ENCODE measurements around the gene ITPK1.
"Not testable (repeated sequence)": the region's sequence is repeated elsewhere in the genome, so short reads cannot be mapped to it uniquely, and the experiment has no call there.

ITPK1 gene

DNA sequence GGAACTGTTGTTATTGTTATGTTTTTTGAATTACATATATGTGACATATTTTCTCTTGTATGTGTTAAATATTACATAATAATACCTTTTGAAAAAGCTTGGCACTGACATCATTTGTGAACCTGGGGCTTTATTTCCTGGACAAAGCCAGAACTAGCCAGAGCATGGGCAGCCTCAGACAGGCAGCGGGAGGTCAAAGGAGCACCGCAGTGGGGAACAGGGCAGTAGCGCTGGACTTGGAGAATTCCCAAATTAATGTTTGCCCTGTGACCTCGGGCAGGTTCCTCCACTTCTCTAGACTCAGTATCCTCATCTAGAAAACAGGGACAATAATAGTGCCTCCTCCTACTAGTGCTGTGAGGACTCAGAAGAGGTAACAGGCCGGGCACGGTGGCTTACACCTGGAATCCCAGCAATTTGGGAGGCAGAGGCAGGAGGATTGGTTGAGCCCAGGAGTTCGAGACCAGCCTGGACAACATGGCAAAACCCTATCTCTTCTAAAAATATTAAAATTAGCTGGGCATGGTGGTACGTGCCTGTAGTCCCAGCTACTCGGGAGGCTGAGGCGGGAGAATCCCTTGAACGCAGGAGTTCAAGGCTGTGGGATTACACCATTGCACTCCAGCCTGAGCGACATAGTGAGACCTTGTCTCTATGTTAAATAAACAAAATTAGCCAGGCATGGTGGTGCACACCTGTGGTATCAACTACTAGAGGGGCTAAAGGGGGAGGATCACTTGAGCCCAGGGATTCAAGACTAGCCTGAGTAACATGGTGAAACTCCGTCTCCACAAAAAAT is 27.3 kb upstream of the ITPK1 start:
- no peak overlapping the region for H3K27ac Mint-ChIP-seq
- no peaks in the 10 kb centered on the region for H3K36me3 Mint-ChIP-seq (ENCODE audit: low read depth)
- DNase-seq (ENCODE audit: low spot score) = no peak
- H3K4me3 Mint-ChIP-seq = no peak overlapping the region
- H3K27me3 Mint-ChIP-seq (ENCODE audit: low read depth) = no peaks in the 10 kb centered on the region
- H3K9me3 Mint-ChIP-seq = no peaks in the 10 kb centered on the region
- H3K4me1 Mint-ChIP-seq (ENCODE audit: low read depth) = peaks cover 2% of the 10 kb centered on the region

- H3K4me1 Mint-ChIP-seq (ENCODE audit: low read depth) = peaks cover 2% of the 10 kb centered on the region
Measured at GRCh38 chr14:93137864-93138263, 22.1 kb upstream of the ITPK1 start.

DNA sequence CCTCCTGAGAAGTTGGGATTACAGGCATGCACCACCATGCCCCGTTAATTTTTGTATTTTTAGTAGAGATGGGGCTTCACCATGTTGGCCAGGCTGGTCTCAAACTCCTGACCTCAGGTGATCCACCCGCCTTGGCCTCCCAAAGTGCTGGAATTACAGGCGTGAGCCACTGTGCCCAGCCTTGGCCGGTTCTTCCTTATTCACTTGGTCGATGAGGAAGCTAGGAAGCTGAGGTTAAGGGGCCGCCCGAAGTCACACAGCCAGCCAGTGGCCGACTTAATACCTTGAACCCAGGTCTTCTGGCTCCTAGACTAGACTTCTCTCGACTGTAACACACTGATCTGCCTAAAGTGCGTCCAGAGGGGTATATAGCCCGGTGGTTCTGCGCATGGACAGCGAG is 20.8 kb upstream of the ITPK1 start:
- H3K36me3 Mint-ChIP-seq (ENCODE audit: low read depth); H3K27ac Mint-ChIP-seq; H3K27me3 Mint-ChIP-seq (ENCODE audit: low read depth); H3K4me3 Mint-ChIP-seq; H3K4me1 Mint-ChIP-seq (ENCODE audit: low read depth); DNase-seq (ENCODE audit: low spot score); H3K9me3 Mint-ChIP-seq: not testable (repeated sequence)

More at GRCh38 chr14:93137864-93138263, 22.1 kb upstream of the ITPK1 start:
- Mint-ChIP-seq H3K9me3 (no peaks in the 10 kb centered on the region), H3K36me3 (ENCODE audit: low read depth) (no peaks in the 10 kb centered on the region), H3K4me3 (no peak overlapping the region), H3K27ac (no peak overlapping the region), H3K27me3 (ENCODE audit: low read depth) (no peaks in the 10 kb centered on the region)
- DNase-seq (ENCODE audit: low spot score) = no peak

DNA sequence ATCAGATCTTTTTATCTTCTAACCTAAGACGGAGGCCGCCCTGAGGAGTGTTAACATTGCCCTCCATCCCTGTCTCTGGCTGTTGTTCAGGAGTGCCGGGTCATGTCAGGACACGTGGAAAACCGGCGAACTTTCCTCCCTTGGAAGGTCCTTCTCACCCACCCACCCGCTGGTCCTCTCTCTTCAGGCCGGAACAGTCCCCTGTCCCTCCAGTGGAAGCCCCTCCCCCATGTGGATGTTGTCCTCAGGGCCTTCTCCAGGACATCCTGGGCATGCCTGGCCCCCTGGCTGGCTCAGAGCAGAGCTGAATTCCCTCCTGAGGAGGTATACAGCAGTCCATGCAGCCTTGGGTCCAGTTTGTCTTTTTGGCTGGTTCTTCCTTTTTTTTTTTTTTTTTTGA is 20.3 kb upstream of the ITPK1 start:
- H3K4me3 Mint-ChIP-seq = no peak overlapping the region
- no peaks in the 10 kb centered on the region for H3K36me3 Mint-ChIP-seq (ENCODE audit: low read depth)
- H3K9me3 Mint-ChIP-seq = no peaks in the 10 kb centered on the region
- no peaks in the 10 kb centered on the region for H3K27me3 Mint-ChIP-seq (ENCODE audit: low read depth)
- DNase-seq (ENCODE audit: low spot score) = no peak
- no peak overlapping the region for H3K27ac Mint-ChIP-seq
- peaks cover 2% of the 10 kb centered on the region for H3K4me1 Mint-ChIP-seq (ENCODE audit: low read depth)

DNA sequence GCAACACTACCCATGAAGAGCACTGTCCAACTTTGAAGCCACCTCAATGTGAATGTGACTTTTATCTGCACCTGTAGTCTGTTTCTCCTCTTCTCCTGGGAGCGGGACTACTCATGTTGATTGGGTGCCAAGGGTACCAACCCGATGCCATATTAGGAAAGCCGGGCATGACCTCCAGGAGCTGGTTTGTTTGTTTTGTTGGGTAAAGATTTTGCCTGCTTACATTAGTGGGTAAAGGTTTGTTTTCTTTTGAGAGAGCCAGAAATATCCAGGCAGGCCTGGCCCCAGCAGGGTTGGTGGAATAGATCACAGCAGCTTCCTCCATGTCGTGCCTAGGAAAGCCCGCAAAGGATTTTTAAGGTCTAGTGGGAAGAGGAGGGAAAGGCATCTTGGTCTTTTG is 19.7 kb upstream of the ITPK1 start:
- Mint-ChIP-seq H3K36me3 (ENCODE audit: low read depth) (no peaks in the 10 kb centered on the region), H3K27ac (no peak overlapping the region), H3K4me1 (ENCODE audit: low read depth) (peaks cover 2% of the 10 kb centered on the region), H3K27me3 (ENCODE audit: low read depth) (no peaks in the 10 kb centered on the region), H3K4me3 (no peak overlapping the region), H3K9me3 (no peaks in the 10 kb centered on the region)
- no peak for DNase-seq (ENCODE audit: low spot score)

DNA sequence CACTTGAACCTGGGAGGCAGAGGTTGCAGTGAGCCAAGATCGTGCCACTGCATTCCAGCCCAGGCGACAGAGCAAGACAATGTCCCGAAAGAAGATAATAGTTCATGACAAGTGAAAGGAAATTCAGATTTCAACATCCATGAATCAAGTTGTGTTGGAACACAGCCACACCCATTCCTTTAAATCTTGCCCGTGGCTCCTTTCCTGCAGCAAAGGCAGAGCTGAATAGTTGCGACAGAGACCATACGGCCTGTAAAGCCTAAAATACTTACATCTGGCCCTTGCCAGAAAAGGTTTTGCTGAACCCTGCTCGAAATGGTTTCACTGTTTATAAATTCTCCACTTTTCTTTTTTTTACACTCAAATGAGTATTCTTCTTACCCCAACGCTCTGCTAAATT is 17.7 kb upstream of the ITPK1 start:
- peaks cover 3% of the 10 kb centered on the region for H3K27me3 Mint-ChIP-seq (ENCODE audit: low read depth)
- no peaks in the 10 kb centered on the region for H3K4me1 Mint-ChIP-seq (ENCODE audit: low read depth)
- no peak overlapping the region for H3K27ac Mint-ChIP-seq
- no peak overlapping the region for H3K4me3 Mint-ChIP-seq
- H3K9me3 Mint-ChIP-seq = no peaks in the 10 kb centered on the region
- H3K36me3 Mint-ChIP-seq (ENCODE audit: low read depth) = no peaks in the 10 kb centered on the region
- DNase-seq (ENCODE audit: low spot score) = no peak

- no peak overlapping the region for H3K27ac Mint-ChIP-seq
- H3K36me3 Mint-ChIP-seq (ENCODE audit: low read depth) = no peaks in the 10 kb centered on the region
- peaks cover 6% of the 10 kb centered on the region for H3K27me3 Mint-ChIP-seq (ENCODE audit: low read depth)
- H3K4me1 Mint-ChIP-seq (ENCODE audit: low read depth) = no peaks in the 10 kb centered on the region
- H3K4me3 Mint-ChIP-seq = no peak overlapping the region
- DNase-seq (ENCODE audit: low spot score) = no peak
- no peaks in the 10 kb centered on the region for H3K9me3 Mint-ChIP-seq
Measured at GRCh38 chr14:93132472-93133065, 16.8 kb upstream of the ITPK1 start.

- not testable (repeated sequence) for H3K4me1 Mint-ChIP-seq (ENCODE audit: low read depth); H3K36me3 Mint-ChIP-seq (ENCODE audit: low read depth); H3K27ac Mint-ChIP-seq; DNase-seq (ENCODE audit: low spot score); H3K27me3 Mint-ChIP-seq (ENCODE audit: low read depth); H3K4me3 Mint-ChIP-seq; H3K9me3 Mint-ChIP-seq
Measured at GRCh38 chr14:93131257-93131820, 15.6 kb upstream of the ITPK1 start.

- no peaks in the 10 kb centered on the region for H3K9me3 Mint-ChIP-seq
- no peak overlapping the region for H3K27ac Mint-ChIP-seq
Measured at GRCh38 chr14:93128725-93129459, 13.2 kb upstream of the ITPK1 start.

GRCh38 chr14:93126111-93126510 is 10.4 kb upstream of the ITPK1 start:
- peaks cover 6% of the 10 kb centered on the region for H3K27me3 Mint-ChIP-seq (ENCODE audit: low read depth)
- no peaks in the 10 kb centered on the region for H3K9me3 Mint-ChIP-seq
- H3K4me1 Mint-ChIP-seq (ENCODE audit: low read depth) = no peaks in the 10 kb centered on the region
- no peak for DNase-seq (ENCODE audit: low spot score)
- H3K27ac Mint-ChIP-seq = no peak overlapping the region
- H3K4me3 Mint-ChIP-seq = no peak overlapping the region
- H3K36me3 Mint-ChIP-seq (ENCODE audit: low read depth) = no peaks in the 10 kb centered on the region

More at GRCh38 chr14:93128725-93129459, 13.2 kb upstream of the ITPK1 start:
- Mint-ChIP-seq H3K4me1 (ENCODE audit: low read depth) (no peaks in the 10 kb centered on the region), H3K27me3 (ENCODE audit: low read depth) (peaks cover 6% of the 10 kb centered on the region), H3K4me3 (no peak overlapping the region), H3K36me3 (ENCODE audit: low read depth) (no peaks in the 10 kb centered on the region)
- DNase-seq (ENCODE audit: low spot score) = no peak

DNA sequence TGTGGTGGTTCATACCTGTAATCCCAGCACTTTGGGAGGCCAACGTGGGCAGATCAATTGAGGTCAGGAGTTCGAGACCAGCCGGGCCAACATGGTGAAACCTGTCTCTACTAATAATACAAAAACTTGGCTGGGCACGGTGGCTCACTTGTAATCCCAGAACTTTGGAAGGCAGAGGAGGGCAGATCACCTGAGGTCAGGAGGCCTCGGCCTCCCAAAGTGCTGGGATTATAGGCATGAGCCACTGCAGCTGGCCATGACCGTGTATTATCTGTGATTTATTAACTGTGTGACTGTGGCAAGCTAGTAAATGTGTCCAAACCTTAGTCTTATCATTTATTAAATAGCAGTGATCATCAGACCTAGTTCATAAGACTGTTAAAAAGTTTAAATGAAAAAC is 7.1 kb upstream of the ITPK1 start:
- no peaks in the 10 kb centered on the region for H3K9me3 Mint-ChIP-seq
- H3K36me3 Mint-ChIP-seq (ENCODE audit: low read depth) = no peaks in the 10 kb centered on the region
- peaks cover 2% of the 10 kb centered on the region for H3K27me3 Mint-ChIP-seq (ENCODE audit: low read depth)
- no peak overlapping the region for H3K27ac Mint-ChIP-seq
- peaks cover 3% of the 10 kb centered on the region for H3K4me1 Mint-ChIP-seq (ENCODE audit: low read depth)
- H3K4me3 Mint-ChIP-seq = no peak overlapping the region
- DNase-seq (ENCODE audit: low spot score) = no peak

DNA sequence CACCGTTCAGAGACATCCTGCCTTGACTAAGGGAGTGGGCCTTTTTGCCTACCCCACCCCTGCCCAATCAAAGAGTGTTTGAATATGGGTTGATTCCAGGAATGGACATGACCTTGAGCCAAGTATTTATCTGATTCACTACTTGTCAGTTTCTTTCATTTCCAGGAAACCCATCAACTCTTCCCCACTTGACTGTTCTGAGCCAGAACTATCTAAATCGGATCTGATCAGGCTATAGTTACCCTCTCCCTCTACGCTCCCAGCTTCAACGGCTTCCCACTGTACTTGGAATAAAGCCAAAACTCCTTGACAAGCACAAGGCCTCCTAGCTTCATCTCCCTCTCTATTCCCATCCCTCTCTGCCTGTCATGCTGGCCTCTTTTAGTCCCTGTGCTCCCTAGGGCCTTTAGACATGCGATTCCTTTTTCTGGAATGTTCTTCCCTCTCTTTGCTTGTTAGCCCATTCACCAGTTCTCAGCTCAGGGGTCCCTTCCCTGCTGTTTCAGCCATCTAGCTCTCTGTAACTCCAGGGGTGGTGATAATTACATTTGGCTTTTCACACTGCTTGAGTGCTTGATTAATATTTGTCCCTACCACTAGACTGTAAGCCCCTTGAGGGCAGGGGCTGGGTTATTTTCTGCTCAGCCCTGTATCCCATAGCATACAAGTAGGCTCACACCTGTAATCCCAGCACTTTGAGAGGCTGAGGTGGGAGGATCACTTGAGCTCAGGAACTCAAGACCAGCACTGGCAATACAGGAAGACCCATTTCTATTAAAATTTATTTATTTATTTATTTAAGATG is 5.5 kb upstream of the ITPK1 start:
- no peak overlapping the region for H3K27ac Mint-ChIP-seq
- H3K4me3 Mint-ChIP-seq = no peak overlapping the region
- H3K27me3 Mint-ChIP-seq (ENCODE audit: low read depth) = no peaks in the 10 kb centered on the region
- no peaks in the 10 kb centered on the region for H3K36me3 Mint-ChIP-seq (ENCODE audit: low read depth)
- DNase-seq (ENCODE audit: low spot score) = no peak
- no peaks in the 10 kb centered on the region for H3K9me3 Mint-ChIP-seq
- H3K4me1 Mint-ChIP-seq (ENCODE audit: low read depth) = peaks cover 7% of the 10 kb centered on the region

DNA sequence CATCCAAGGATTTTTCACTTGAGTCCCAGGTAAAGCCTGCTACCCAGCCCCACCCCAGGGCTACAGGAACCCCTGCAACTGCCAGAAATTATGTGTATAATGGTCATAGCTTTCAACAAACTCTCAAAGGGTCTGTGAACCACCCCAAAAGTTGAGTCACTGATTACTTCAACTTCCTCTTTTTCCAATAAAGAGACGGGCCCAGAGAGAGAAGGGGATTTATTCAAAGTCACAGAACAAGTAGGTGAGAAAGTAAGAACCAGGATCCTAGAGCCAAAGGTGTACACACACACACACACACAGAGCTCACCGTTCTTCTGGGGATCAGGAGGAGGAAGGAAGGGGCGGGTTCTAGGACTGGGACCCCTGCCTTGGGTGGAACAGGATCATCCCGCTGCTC is 4.8 kb upstream of the ITPK1 start:
- Mint-ChIP-seq H3K4me1 (ENCODE audit: low read depth) (peaks cover 8% of the 10 kb centered on the region), H3K27me3 (ENCODE audit: low read depth) (no peaks in the 10 kb centered on the region), H3K36me3 (ENCODE audit: low read depth) (no peaks in the 10 kb centered on the region), H3K4me3 (no peak overlapping the region), H3K9me3 (no peaks in the 10 kb centered on the region), H3K27ac (no peak overlapping the region)
- no peak for DNase-seq (ENCODE audit: low spot score)
